C4-2B (cell line): Measurements from ENCODE around the gene TPMT.

Source experiments
- H3K27ac ChIP-seq: fragments of 450-650 bp; 2 replicates; pipeline ENCODE4 v1.5.1; 2017
- CTCF ChIP-seq: fragments of 450-650 bp; conservative IDR thresholded peaks from 2 replicates; pipeline ENCODE4 v1.5.1; 2017; ENCODE audit warnings: mild to moderate bottlenecking
- ZFX ChIP-seq: fragments of 450-650 bp; IDR thresholded peaks from 2 replicates; pipeline ENCODE4 v1.6.1; 2017

The TPMT gene

GRCh38 chr6:18096423-18096822 lies 58.5 kb downstream of the TPMT start:
- TF ChIP-seq CTCF (no peak), ZFX (no peak)
- H3K27ac ChIP-seq, result no peak overlapping the region

- H3K27ac ChIP-seq, result no peak overlapping the region
- TF ChIP-seq CTCF, result no peak
- TF ChIP-seq ZFX, result no peak
Observed at GRCh38 chr6:18091382-18091781, 63.5 kb downstream of the TPMT start.

- TF ChIP-seq CTCF, result no peak
- TF ChIP-seq ZFX, result no peak
- no peak overlapping the region for H3K27ac ChIP-seq
Observed at GRCh38 chr6:18090349-18090786, 64.5 kb downstream of the TPMT start.

- TF ChIP-seq ZFX (no peak), CTCF (no peak)
- H3K27ac ChIP-seq, result no peak overlapping the region
Observed at GRCh38 chr6:18088419-18089296, 66.2 kb downstream of the TPMT start.

- no peak overlapping the region for H3K27ac ChIP-seq
- TF ChIP-seq CTCF (no peak), ZFX (no peak)
Observed at GRCh38 chr6:18087396-18088165, 67.3 kb downstream of the TPMT start.

- no peak for TF ChIP-seq ZFX
- no peak for TF ChIP-seq CTCF
Observed at GRCh38 chr6:18081025-18081668, 73.7 kb downstream of the TPMT start.

More at GRCh38 chr6:18081025-18081668, 73.7 kb downstream of the TPMT start:
- H3K27ac ChIP-seq, result no peak overlapping the region
